Gastrocnemius medialis (tissue), 4 donors: ENCODE data around the gene PRAME.

Experiments used
- POLR2A ChIP-seq, 2 donors: fragments of 450-650 bp; IDR thresholded peaks; one replicate each; pipeline ENCODE4 v1.6.1; 2017; ENCODE audit warnings: antibody characterized with exemption in 2 of 2, mild to moderate bottlenecking in 2 of 2, moderate library complexity in 2 of 2
- TF ChIP-seq, protein P1 (sequence below), 5 experiments: fragments of 450-650 bp in 3 of 5; fragments of 200-600 bp in 2 of 5; sonication (generic) in 2 of 5; IDR thresholded peaks in 4 of 5; conservative IDR thresholded peaks in 1 of 5; 1 replicate in 4 of 5; 2 replicates in 1 of 5; pipeline ENCODE4 v1.5.1; 2016 to 2019; ENCODE audit warnings: antibody characterized with exemption in 5 of 5, mild to moderate bottlenecking in 3 of 5, moderate library complexity in 3 of 5

DNA sequence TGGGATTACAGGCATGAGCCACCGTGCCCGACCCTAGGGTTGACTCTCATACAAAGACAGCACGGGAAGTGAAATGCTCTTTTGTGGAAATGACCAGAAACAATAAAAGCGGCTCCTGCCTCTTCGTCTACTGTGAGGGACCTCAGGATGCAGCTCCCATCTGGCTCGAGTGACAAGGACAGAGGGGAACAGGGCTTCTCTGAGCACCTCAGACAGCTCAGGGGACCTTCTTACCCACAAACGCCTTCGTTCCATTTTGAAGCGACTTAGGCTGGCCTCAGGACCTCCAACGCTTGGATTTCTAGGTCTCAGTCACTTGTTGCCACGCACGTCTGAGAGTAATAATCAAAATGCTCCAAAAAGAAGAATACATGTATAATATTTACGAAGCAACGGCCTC, 2.5 kb downstream of the PRAME start:
- TF ChIP-seq, protein P1, sequence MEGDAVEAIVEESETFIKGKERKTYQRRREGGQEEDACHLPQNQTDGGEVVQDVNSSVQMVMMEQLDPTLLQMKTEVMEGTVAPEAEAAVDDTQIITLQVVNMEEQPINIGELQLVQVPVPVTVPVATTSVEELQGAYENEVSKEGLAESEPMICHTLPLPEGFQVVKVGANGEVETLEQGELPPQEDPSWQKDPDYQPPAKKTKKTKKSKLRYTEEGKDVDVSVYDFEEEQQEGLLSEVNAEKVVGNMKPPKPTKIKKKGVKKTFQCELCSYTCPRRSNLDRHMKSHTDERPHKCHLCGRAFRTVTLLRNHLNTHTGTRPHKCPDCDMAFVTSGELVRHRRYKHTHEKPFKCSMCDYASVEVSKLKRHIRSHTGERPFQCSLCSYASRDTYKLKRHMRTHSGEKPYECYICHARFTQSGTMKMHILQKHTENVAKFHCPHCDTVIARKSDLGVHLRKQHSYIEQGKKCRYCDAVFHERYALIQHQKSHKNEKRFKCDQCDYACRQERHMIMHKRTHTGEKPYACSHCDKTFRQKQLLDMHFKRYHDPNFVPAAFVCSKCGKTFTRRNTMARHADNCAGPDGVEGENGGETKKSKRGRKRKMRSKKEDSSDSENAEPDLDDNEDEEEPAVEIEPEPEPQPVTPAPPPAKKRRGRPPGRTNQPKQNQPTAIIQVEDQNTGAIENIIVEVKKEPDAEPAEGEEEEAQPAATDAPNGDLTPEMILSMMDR (IDR thresholded peaks at IDR 0.05 in 4 of 5, conservative IDR thresholded peaks at IDR 0.05 in 1 of 5): no peak
- no peak for TF ChIP-seq POLR2A (IDR thresholded peaks at IDR 0.05)
